Ishikawa (cell line): ENCODE results near the gene MLC1.

ENCODE experiments used
- EP300 ChIP-seq: IDR thresholded peaks from 2 replicates; pipeline ENCODE4 v1.6.1; 2012; ENCODE audit warnings: borderline replicate concordance
- FOXM1 ChIP-seq: IDR thresholded peaks from 2 replicates; pipeline ENCODE4 v1.6.1; 2012; ENCODE audit warnings: low read depth, borderline replicate concordance
- TAF1 ChIP-seq: IDR thresholded peaks from 2 replicates; pipeline ENCODE4 v1.6.1; 2012; ENCODE audit warnings: low read depth, mild to moderate bottlenecking
- YY1 ChIP-seq: IDR thresholded peaks from 2 replicates; pipeline ENCODE4 v1.6.1; 2012; ENCODE audit warnings: low read depth
- ZBTB7A ChIP-seq: IDR thresholded peaks from 2 replicates; pipeline ENCODE4 v1.6.1; 2012; ENCODE audit warnings: low read depth
- TF ChIP-seq, protein P1 (sequence below): IDR thresholded peaks from 2 replicates; pipeline ENCODE4 v1.6.1; 2012
- TF ChIP-seq, protein P2 (sequence below): IDR thresholded peaks from 2 replicates; pipeline ENCODE4 v1.6.1; 2012; ENCODE audit warnings: low read depth, mild to moderate bottlenecking

DNA sequence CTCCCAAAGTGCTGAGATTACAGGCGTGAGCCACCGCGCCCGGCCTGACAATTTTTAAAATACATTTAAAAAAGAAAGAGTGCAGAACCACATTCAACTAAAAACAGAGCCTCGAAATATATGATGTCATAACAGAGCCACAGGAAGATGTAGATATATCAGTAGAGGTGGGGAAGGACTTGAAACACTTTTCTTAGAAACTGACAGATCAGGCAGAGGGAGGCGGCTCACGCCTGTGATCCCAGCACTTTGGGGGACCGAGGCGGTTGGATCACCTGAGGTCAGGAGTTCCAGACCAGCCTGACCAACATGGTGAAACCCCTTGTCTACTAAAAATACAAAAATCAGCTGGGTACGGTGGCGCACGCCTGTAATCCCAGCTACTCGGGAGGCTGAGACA, 7.0 kb downstream of the MLC1 start:
- TF ChIP-seq YY1 (no peak), TAF1 (no peak), FOXM1 (no peak), EP300 (no peak), ZBTB7A (no peak)
- TF ChIP-seq, protein P1, sequence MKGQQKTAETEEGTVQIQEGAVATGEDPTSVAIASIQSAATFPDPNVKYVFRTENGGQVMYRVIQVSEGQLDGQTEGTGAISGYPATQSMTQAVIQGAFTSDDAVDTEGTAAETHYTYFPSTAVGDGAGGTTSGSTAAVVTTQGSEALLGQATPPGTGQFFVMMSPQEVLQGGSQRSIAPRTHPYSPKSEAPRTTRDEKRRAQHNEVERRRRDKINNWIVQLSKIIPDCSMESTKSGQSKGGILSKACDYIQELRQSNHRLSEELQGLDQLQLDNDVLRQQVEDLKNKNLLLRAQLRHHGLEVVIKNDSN = no peak
- TF ChIP-seq, protein P2, sequence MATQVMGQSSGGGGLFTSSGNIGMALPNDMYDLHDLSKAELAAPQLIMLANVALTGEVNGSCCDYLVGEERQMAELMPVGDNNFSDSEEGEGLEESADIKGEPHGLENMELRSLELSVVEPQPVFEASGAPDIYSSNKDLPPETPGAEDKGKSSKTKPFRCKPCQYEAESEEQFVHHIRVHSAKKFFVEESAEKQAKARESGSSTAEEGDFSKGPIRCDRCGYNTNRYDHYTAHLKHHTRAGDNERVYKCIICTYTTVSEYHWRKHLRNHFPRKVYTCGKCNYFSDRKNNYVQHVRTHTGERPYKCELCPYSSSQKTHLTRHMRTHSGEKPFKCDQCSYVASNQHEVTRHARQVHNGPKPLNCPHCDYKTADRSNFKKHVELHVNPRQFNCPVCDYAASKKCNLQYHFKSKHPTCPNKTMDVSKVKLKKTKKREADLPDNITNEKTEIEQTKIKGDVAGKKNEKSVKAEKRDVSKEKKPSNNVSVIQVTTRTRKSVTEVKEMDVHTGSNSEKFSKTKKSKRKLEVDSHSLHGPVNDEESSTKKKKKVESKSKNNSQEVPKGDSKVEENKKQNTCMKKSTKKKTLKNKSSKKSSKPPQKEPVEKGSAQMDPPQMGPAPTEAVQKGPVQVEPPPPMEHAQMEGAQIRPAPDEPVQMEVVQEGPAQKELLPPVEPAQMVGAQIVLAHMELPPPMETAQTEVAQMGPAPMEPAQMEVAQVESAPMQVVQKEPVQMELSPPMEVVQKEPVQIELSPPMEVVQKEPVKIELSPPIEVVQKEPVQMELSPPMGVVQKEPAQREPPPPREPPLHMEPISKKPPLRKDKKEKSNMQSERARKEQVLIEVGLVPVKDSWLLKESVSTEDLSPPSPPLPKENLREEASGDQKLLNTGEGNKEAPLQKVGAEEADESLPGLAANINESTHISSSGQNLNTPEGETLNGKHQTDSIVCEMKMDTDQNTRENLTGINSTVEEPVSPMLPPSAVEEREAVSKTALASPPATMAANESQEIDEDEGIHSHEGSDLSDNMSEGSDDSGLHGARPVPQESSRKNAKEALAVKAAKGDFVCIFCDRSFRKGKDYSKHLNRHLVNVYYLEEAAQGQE = no peak
